ENCODE data around the gene DRC7. TPM values are rescaled to one million over a fixed set of nuclear protein-coding genes. Genes with fewer than 3 reads are reported as not detected.

The DRC7 gene
- total RNA-seq, 4 donors from 2014 or later = 0.33 TPM; not detected in 3

- TF ChIP-seq CTCF (IDR thresholded peaks at IDR 0.05; ENCODE audit: low read depth) = no peak
Measured at GRCh38 chr16:57670196-57670595, 24.4 kb upstream of the DRC7 start.

GRCh38 chr16:57672416-57672815, 22.2 kb upstream of the DRC7 start:
- no peak for TF ChIP-seq CTCF (IDR thresholded peaks at IDR 0.05; ENCODE audit: low read depth)

GRCh38 chr16:57672824-57673223, 21.8 kb upstream of the DRC7 start:
- TF ChIP-seq CTCF (IDR thresholded peaks at IDR 0.05; ENCODE audit: low read depth) = no peak

GRCh38 chr16:57675741-57676551, 18.7 kb upstream of the DRC7 start:
- TF ChIP-seq CTCF (IDR thresholded peaks at IDR 0.05; ENCODE audit: low read depth) = no peak

- no peak for TF ChIP-seq CTCF (IDR thresholded peaks at IDR 0.05; ENCODE audit: low read depth)
Measured at GRCh38 chr16:57676553-57677085, 18.0 kb upstream of the DRC7 start.

GRCh38 chr16:57677622-57678369, 16.8 kb upstream of the DRC7 start:
- TF ChIP-seq CTCF (IDR thresholded peaks at IDR 0.05; ENCODE audit: low read depth) = no peak

GRCh38 chr16:57679016-57679415, 15.6 kb upstream of the DRC7 start:
- no peak for TF ChIP-seq CTCF (IDR thresholded peaks at IDR 0.05; ENCODE audit: low read depth)
